Keratinocyte (primary cell): Measurements from ENCODE around the gene DIAPH3. TPM values are rescaled to one million over a fixed set of nuclear protein-coding genes. Genes with fewer than 3 reads are reported as not detected.

Experiments
- DNase-seq: peaks from one replicate; pipeline ENCODE4 v3.0.0-alpha.2; 2011; ENCODE audit warnings: low read depth, missing footprints, low spot score
- FAIRE-seq: peaks from 2 replicates; lab custom pipeline; 2011; peaks lifted over from hg19 to GRCh38; lab: Jason Lieb, UNC
- H2AFZ ChIP-seq: 2 replicates; pipeline ENCODE4 v1.6.0; 2012; ENCODE audit warnings: low read length, control low read depth, inconsistent platforms; ENCODE audit not compliant: control insufficient read depth
- H3K27ac ChIP-seq: 2 replicates; pipeline ENCODE4 v1.5.1; 2011; ENCODE audit warnings: low read length; ENCODE audit not compliant: control insufficient read depth, insufficient read depth
- H3K27me3 ChIP-seq: 3 replicates; pipeline ENCODE4 v1.6.0; 2011; ENCODE audit warnings: low read length; ENCODE audit not compliant: control insufficient read depth, insufficient read depth; ENCODE audit errors: extremely low read depth
- H3K36me3 ChIP-seq, 2 experiments: 2 replicates in 1 of 2; 3 replicates in 1 of 2; pipeline ENCODE4 v1.5.1; 2011; ENCODE audit warnings: low read length in 2 of 2, mild to moderate bottlenecking in 1 of 2; ENCODE audit not compliant: control insufficient read depth in 2 of 2, insufficient read depth in 2 of 2; ENCODE audit errors: extremely low read depth in 1 of 2
- H3K4me1 ChIP-seq: 3 replicates; pipeline ENCODE4 v1.5.1; 2011; ENCODE audit warnings: low read length; ENCODE audit not compliant: control insufficient read depth, insufficient read depth; ENCODE audit errors: extremely low read depth
- H3K4me2 ChIP-seq: 3 replicates; pipeline ENCODE4 v1.6.0; 2011; ENCODE audit warnings: low read depth, low read length; ENCODE audit not compliant: control insufficient read depth, insufficient read depth; ENCODE audit errors: extremely low read depth
- H3K4me3 ChIP-seq, 3 experiments: fragments of 200-600 bp in 1 of 3; sonication (generic) in 1 of 3; 2 replicates in 2 of 3; 3 replicates in 1 of 3; pipeline ENCODE4 v1.5.1; 2011 to 2016; ENCODE audit warnings: low read length in 3 of 3, mild to moderate bottlenecking in 3 of 3, control low read depth in 2 of 3, inconsistent platforms in 1 of 3, low read depth in 1 of 3, mixed read lengths in 1 of 3, mixed run types in 1 of 3, moderate library complexity in 1 of 3; ENCODE audit not compliant: control insufficient read depth in 2 of 3, insufficient read depth in 2 of 3; ENCODE audit errors: extremely low read depth in 1 of 3
- H3K79me2 ChIP-seq: 2 replicates; pipeline ENCODE4 v1.6.0; 2012; ENCODE audit warnings: low read length; ENCODE audit not compliant: control insufficient read depth, insufficient read depth
- H3K9ac ChIP-seq: 3 replicates; pipeline ENCODE4 v1.6.0; 2011; ENCODE audit warnings: low read length; ENCODE audit not compliant: control insufficient read depth, insufficient read depth; ENCODE audit errors: extremely low read depth
- H3K9me1 ChIP-seq: 3 replicates; pipeline ENCODE4 v1.6.0; 2011; ENCODE audit warnings: low read length; ENCODE audit not compliant: control insufficient read depth, insufficient read depth; ENCODE audit errors: extremely low read depth
- H3K9me3 ChIP-seq: 2 replicates; pipeline ENCODE4 v1.5.1; 2012; ENCODE audit warnings: low read depth, low read length; ENCODE audit not compliant: control insufficient read depth
- H4K20me1 ChIP-seq: 3 replicates; pipeline ENCODE4 v1.6.0; 2011; ENCODE audit warnings: low read length; ENCODE audit not compliant: control insufficient read depth, insufficient read depth; ENCODE audit errors: extremely low read depth
- EZH2 ChIP-seq: IDR thresholded peaks from one replicate; pipeline ENCODE4 v1.6.1; 2012; ENCODE audit warnings: inconsistent platforms, mild to moderate bottlenecking, low read length, moderate library complexity
- dilution Hi-C: fragments of 300-500 bp; cut with MboI; formaldehyde crosslinking; loops from one replicate; pipeline ENCODE4 v1.7.0; 2020; ENCODE audit warnings: low sequenced_read_pairs; ENCODE audit not compliant: extremely low pct_ligation_motif_present
- polyA plus RNA-seq, 5 experiments: library from polyadenylated mRNA; depleted of rRNA in 3 of 5; stranded (reverse) in 3 of 5; stranded (forward) in 1 of 5; unstranded in 1 of 5; fragments of >200 nt; gene quantifications; 1 replicate in 1 of 5; 2 replicates in 3 of 5; 3 replicates in 1 of 5; pipeline versions ENCODE4 v1.2.1 to v1.2.3, GENCODE V29; 2011 to 2012; ENCODE audit warnings: missing spikeins in 2 of 5, low read depth in 1 of 5, low replicate concordance in 1 of 5
- TF ChIP-seq, protein P1 (sequence below), 3 experiments: IDR thresholded peaks in 1 of 3; conservative IDR thresholded peaks in 1 of 3; optimal IDR thresholded peaks in 1 of 3; 2 replicates in 2 of 3; 3 replicates in 1 of 3; pipeline versions ENCODE3 to v1.5.1; 2011; ENCODE audit warnings: low read length in 3 of 3, mild to moderate bottlenecking in 3 of 3, moderate library complexity in 2 of 3, control low read depth in 1 of 3, inconsistent platforms in 1 of 3; ENCODE audit not compliant: insufficient read depth in 2 of 3; ENCODE audit errors: extremely low read depth in 1 of 3

Gene DIAPH3
- polyA plus RNA-seq, 1 donor (not counting 4 experiments of a cell fraction or from before 2014, with no cell fraction given), result 9.0 TPM

GRCh38 chr13:59975807-59976435 is 187.8 kb downstream of the DIAPH3 start:
- no peak overlapping the region for H2AFZ ChIP-seq
- no peaks in the 10 kb centered on the region for H3K9me3 ChIP-seq
- H3K79me2 ChIP-seq, result no peaks in the 10 kb centered on the region
- no peaks in the 10 kb centered on the region for H3K4me1 ChIP-seq
- no peak overlapping the region for H3K27ac ChIP-seq
- H3K36me3 ChIP-seq, result no peaks in the 10 kb centered on the region
- FAIRE-seq (no peak), DNase-seq (no peak)
- H4K20me1 ChIP-seq, result no peaks in the 10 kb centered on the region
- no peak overlapping the region for H3K4me2 ChIP-seq
- no peaks in the 10 kb centered on the region for H3K9me1 ChIP-seq
- H3K4me3 ChIP-seq, result no peak overlapping the region
- no peaks in the 10 kb centered on the region for H3K27me3 ChIP-seq
- dilution Hi-C loops, result no loop called here
- TF ChIP-seq, protein P1, sequence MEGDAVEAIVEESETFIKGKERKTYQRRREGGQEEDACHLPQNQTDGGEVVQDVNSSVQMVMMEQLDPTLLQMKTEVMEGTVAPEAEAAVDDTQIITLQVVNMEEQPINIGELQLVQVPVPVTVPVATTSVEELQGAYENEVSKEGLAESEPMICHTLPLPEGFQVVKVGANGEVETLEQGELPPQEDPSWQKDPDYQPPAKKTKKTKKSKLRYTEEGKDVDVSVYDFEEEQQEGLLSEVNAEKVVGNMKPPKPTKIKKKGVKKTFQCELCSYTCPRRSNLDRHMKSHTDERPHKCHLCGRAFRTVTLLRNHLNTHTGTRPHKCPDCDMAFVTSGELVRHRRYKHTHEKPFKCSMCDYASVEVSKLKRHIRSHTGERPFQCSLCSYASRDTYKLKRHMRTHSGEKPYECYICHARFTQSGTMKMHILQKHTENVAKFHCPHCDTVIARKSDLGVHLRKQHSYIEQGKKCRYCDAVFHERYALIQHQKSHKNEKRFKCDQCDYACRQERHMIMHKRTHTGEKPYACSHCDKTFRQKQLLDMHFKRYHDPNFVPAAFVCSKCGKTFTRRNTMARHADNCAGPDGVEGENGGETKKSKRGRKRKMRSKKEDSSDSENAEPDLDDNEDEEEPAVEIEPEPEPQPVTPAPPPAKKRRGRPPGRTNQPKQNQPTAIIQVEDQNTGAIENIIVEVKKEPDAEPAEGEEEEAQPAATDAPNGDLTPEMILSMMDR (optimal IDR thresholded peaks at IDR 0.05 in 1 of 3, IDR thresholded peaks at IDR 0.05 in 1 of 3, conservative IDR thresholded peaks at IDR 0.05 in 1 of 3; ENCODE audit: extremely low read depth in 1 of 3, insufficient read depth in 2 of 3, low read length in 3 of 3), result no peak
- TF ChIP-seq EZH2, result no peak
- H3K9ac ChIP-seq, result no peak overlapping the region

GRCh38 chr13:59970847-59971246 is 192.9 kb downstream of the DIAPH3 start:
- no peaks in the 10 kb centered on the region for H3K9me3 ChIP-seq
- no peak for TF ChIP-seq EZH2
- TF ChIP-seq, protein P1 (optimal IDR thresholded peaks at IDR 0.05 in 1 of 3, IDR thresholded peaks at IDR 0.05 in 1 of 3, conservative IDR thresholded peaks at IDR 0.05 in 1 of 3; ENCODE audit: extremely low read depth in 1 of 3, insufficient read depth in 2 of 3, low read length in 3 of 3), result no peak

More at GRCh38 chr13:59970847-59971246, 192.9 kb downstream of the DIAPH3 start:
- H3K27me3 ChIP-seq, result no peaks in the 10 kb centered on the region
- FAIRE-seq, result no peak
- H3K9ac ChIP-seq, result no peak overlapping the region
- H3K79me2 ChIP-seq, result no peaks in the 10 kb centered on the region
- DNase-seq, result no peak
- no peak overlapping the region for H2AFZ ChIP-seq
- no peak overlapping the region for H3K4me3 ChIP-seq
- no peaks in the 10 kb centered on the region for H3K4me1 ChIP-seq
- H3K4me2 ChIP-seq, result no peak overlapping the region
- no peaks in the 10 kb centered on the region for H4K20me1 ChIP-seq
- H3K36me3 ChIP-seq, result no peaks in the 10 kb centered on the region
- H3K27ac ChIP-seq, result no peak overlapping the region
- dilution Hi-C loops, result no loop called here
- H3K9me1 ChIP-seq, result no peaks in the 10 kb centered on the region
